ENCODE measurements around the gene SERPINA4. TPM values are rescaled to one million over a fixed set of nuclear protein-coding genes. Genes with fewer than 3 reads are reported as not detected.

Gene SERPINA4
- total RNA-seq, 1 experiment from 2014 or later: not detected

- no peak overlapping the region for H3K4me2 ChIP-seq (ENCODE audit: insufficient read depth, insufficient read length, low read length)
- H4K20me1 ChIP-seq (ENCODE audit: control insufficient read depth, insufficient read depth, insufficient read length): no peaks in the 10 kb centered on the region
- H2BK5ac ChIP-seq (ENCODE audit: insufficient read length, low read length): no peak overlapping the region
- no peaks in the 10 kb centered on the region for H3K4me1 ChIP-seq (ENCODE audit: insufficient read depth, low read length)
- no peak overlapping the region for H3T11ph ChIP-seq (ENCODE audit: low read length)
- no peak overlapping the region for H2BK15ac ChIP-seq (ENCODE audit: low read depth, low read length)
- peaks cover 0 to 3% of the 10 kb centered on the region in 2 experiments; a peak in 2 of 5 replicates for H3K9me3 Mint-ChIP-seq
- no peak for DNase-seq
- no peak overlapping the region for H3K23ac ChIP-seq (ENCODE audit: insufficient read length, low read depth, low read length)
- no peak overlapping the region for H2BK20ac ChIP-seq (ENCODE audit: low read depth, low read length, poor library complexity, severe bottlenecking)
- H3K79me2 ChIP-seq (ENCODE audit: insufficient read depth, low read length): no peaks in the 10 kb centered on the region
- no peak overlapping the region for H4K91ac ChIP-seq (ENCODE audit: insufficient read length, low read depth, low read length)
- H3K79me1 ChIP-seq (ENCODE audit: insufficient read depth, low read depth, low read length, poor library complexity, severe bottlenecking): no peaks in the 10 kb centered on the region
- no peak overlapping the region for H3K9ac ChIP-seq (ENCODE audit: extremely low read depth, insufficient read length, low read length)
- no peak overlapping the region for H2BK120ac ChIP-seq (ENCODE audit: low read depth, low read length, poor library complexity, severe bottlenecking)
- H3K4me3 Mint-ChIP-seq: no peak overlapping the region; a peak in 1 of 5 replicates
- no peak for TF ChIP-seq CTCF (conservative IDR thresholded peaks at IDR 0.05)
- no CpG with 5 or more reads among the region's 5 CpGs for WGBS (ENCODE audit: extremely low coverage, insufficient read length, low lambda C conversion rate)
- H3K36me3 Mint-ChIP-seq (ENCODE audit: insufficient read depth in 1 of 3, low read depth in 3 of 3): no peaks in the 10 kb centered on the region; a peak in 1 of 7 replicates
- H2AK5ac ChIP-seq (ENCODE audit: insufficient read length, low read length): no peak overlapping the region
- H3K56ac ChIP-seq (ENCODE audit: insufficient read length, low read depth, low read length): no peak overlapping the region
- H4K5ac ChIP-seq (ENCODE audit: insufficient read length, low read depth, low read length): no peak overlapping the region
- no peak overlapping the region for H3K27ac Mint-ChIP-seq
- no peak overlapping the region for H3K18ac ChIP-seq (ENCODE audit: insufficient read length, low read depth, low read length)
- no peak overlapping the region for H2BK12ac ChIP-seq (ENCODE audit: insufficient read length, low read depth, low read length)
- no peaks in the 10 kb centered on the region for H3K9me3 ChIP-seq (ENCODE audit: control insufficient read depth, low read depth, low read length)
- H3K14ac ChIP-seq (ENCODE audit: insufficient read depth, low read length): no peak overlapping the region
- peaks cover 6% of the 10 kb centered on the region; the same call in 1 of the 2 replicates for H3K27me3 Mint-ChIP-seq (ENCODE audit: low read depth)
- H3K4me1 Mint-ChIP-seq: no peaks in the 10 kb centered on the region
- no peak overlapping the region for H3K4ac ChIP-seq (ENCODE audit: low read depth, low read length)
- no peak overlapping the region for H3K27ac ChIP-seq (ENCODE audit: insufficient read length, low read depth, low read length)
- H4K8ac ChIP-seq (replicated peaks; ENCODE audit: insufficient read length, low read depth, low read length): no peak overlapping the region
- H2AFZ ChIP-seq (ENCODE audit: low read length): no peak overlapping the region
- H3K23me2 ChIP-seq (ENCODE audit: insufficient read length, low read depth, low read length, poor library complexity, severe bottlenecking): no peaks in the 10 kb centered on the region
- no peaks in the 10 kb centered on the region for H3K27me3 ChIP-seq (ENCODE audit: insufficient read depth, low read length)
These were observed 780 bp downstream of the SERPINA4 start for GRCh38 chr14:94562022-94562421.

Measured in H9 (cell line).